Heart right ventricle (tissue), 16 donors: ENCODE measurements around the gene KRT84. TPM values are rescaled to one million over a fixed set of nuclear protein-coding genes. Genes with fewer than 3 reads are reported as not detected.

ENCODE experiments used
- ATAC-seq, 8 donors: fragments of 200-7000 bp; cut with Tn5 transposase; one replicate each; pipeline ENCODE4 v1.9.1; 2020; ENCODE audit warnings: mild to moderate bottlenecking in 8 of 8, moderate library complexity in 8 of 8, moderate number of reproducible peaks in 1 of 8
- DNase-seq, 2 donors: peaks; one replicate each; pipeline ENCODE4 v3.0.0-alpha.2; 2020
- H3K27ac ChIP-seq, 10 donors: fragments of 200-600 bp; sonication (generic) in 2 of 10; one replicate each; pipeline versions ENCODE4 v1.5.0 to v1.8.0; 2020 to 2022; ENCODE audit warnings: mild to moderate bottlenecking in 3 of 10
- H3K27me3 ChIP-seq, 7 donors: fragments of 200-600 bp; one replicate each; pipeline ENCODE4 v1.8.0; 2021 to 2022; ENCODE audit warnings: mild to moderate bottlenecking in 2 of 7
- H3K36me3 ChIP-seq, 9 donors: fragments of 200-600 bp; sonication (generic) in 1 of 9; one replicate each; pipeline versions ENCODE4 v1.5.0 to v1.8.0; 2020 to 2022; ENCODE audit warnings: mild to moderate bottlenecking in 2 of 9
- H3K4me1 ChIP-seq, 9 donors: fragments of 200-600 bp; sonication (generic) in 1 of 9; one replicate each; pipeline versions ENCODE4 v1.5.0 to v1.8.0; 2020 to 2022; ENCODE audit warnings: mild to moderate bottlenecking in 4 of 9
- H3K4me3 ChIP-seq, 10 donors: fragments of 200-600 bp; sonication (generic) in 2 of 10; one replicate each; pipeline versions ENCODE4 v1.5.0 to v1.8.0; 2020 to 2022; ENCODE audit warnings: mild to moderate bottlenecking in 7 of 10, moderate library complexity in 2 of 10
- H3K9me3 ChIP-seq, 11 donors: fragments of 200-600 bp in 10 of 11; sonication (generic) in 2 of 11; one replicate each; pipeline versions ENCODE4 v1.5.0 to v1.8.0; 2013 to 2022; ENCODE audit warnings: mild to moderate bottlenecking in 2 of 11, control low read depth in 1 of 11, moderate library complexity in 1 of 11
- CTCF ChIP-seq, 9 donors: fragments of 200-600 bp; sonication (generic) in 2 of 9; IDR thresholded peaks; one replicate each; pipeline versions ENCODE4 v1.5.0 to v1.8.0; 2021 to 2022; ENCODE audit warnings: antibody characterized with exemption in 9 of 9, mild to moderate bottlenecking in 5 of 9, moderate library complexity in 1 of 9
- WGBS, 2 donors: extraction: QIAGEN DNeasy Blood & Tissue Kit; methylation state at CpG; one replicate each; pipeline ENCODE4 v1.1.7; 2013; ENCODE audit warnings: inconsistent platforms in 1 of 2; 5-methylcytosine and 5-hydroxymethylcytosine counted together
- intact Hi-C, 10 donors: fragments of 100-400 bp; cut with DNase I; formaldehyde crosslinking; loops; one replicate each; pipeline versions ENCODE4 v1.11.1 to v1.14.2; 2022
- polyA plus RNA-seq, 2 donors: library from polyadenylated mRNA; stranded (reverse); fragments of 200-250 nt; gene quantifications; one replicate each; pipeline ENCODE4 v1.2.3, GENCODE V29; 2013
- total RNA-seq, 10 donors: library from RNA; stranded (reverse); fragmentation: NEBNext Ultra II Directional in 3 of 10; extraction: Animal tissue kit (Norgen Biotek cat#: 25700) in 3 of 10; gene quantifications; one replicate each; pipeline versions ENCODE4 v1.2.1 to v1.2.4, GENCODE V29; 2021 to 2023
- donor health status: Arrhythmogenic right ventricular cardiomyopathy.
- donor health status: ischemic (EF 13 %, LVEDD 7.1; RV severe dilation, severe dysfunction).
- donor health status: healthy with polysubstance abuse.
- donor health status: DM: no; HTN: yes; CAD: no.
- donor health status: DM: no; HTN: no; CAD: no.
- donor health status: ischemic (EF 25% LVEDD 6.9; RV normal size, moderate dysfunction).
- donor health status: ischemic (EF 25% LVEDD 5.7; RV mildly dilated, moderate dysfunction).
- donor health status: healthy.
- donor health status: DM: yes; HTN: yes; CAD: no.
- donor health status: Ischemic cardiomyopathy.
- donor health status: ischemic (EF 35%, LVEDD 5.7; RV mildly dilated, moderate dysfunction).
- donor health status: nonischemic (EF 11% LVEDD 7.7; RV severe dilation, severe dysfunction).
- donor health status: DM: yes; HTN: yes; CAD: no.
- donor health status: PGD.
- donor health status: ischemic (EF 29% LVEDD 5.4; RV normal size, mild dysfunction).
- donor health status: nonischemic (EF 23%, LVEDD 6.1; RV moderate dilation, normal function).

KRT84 gene
- total and polyA plus RNA-seq, 12 donors = not detected

GRCh38 chr12:52395761-52396434, 10.4 kb upstream of the KRT84 start:
- Histone ChIP-seq H3K27me3 (peaks cover 0 to 52% (median 21%) of the 10 kb centered on the region in 7 donors), H3K36me3 (no peaks in the 10 kb centered on the region), H3K27ac (no peak overlapping the region), H3K4me3 (no peak overlapping the region), H3K4me1 (peaks cover 0 to 12% (median 0%) of the 10 kb centered on the region in 9 donors), H3K9me3 (no peaks in the 10 kb centered on the region)
- WGBS, 2 donors = 67 to 70% methylated on average over 20 of the region's 20 CpGs
- DNase-seq (no peak), ATAC-seq (no peak)
- peak in 2 of 9 donors; percentile 15 to 23 for TF ChIP-seq CTCF (IDR thresholded peaks at IDR 0.05)
- intact Hi-C loops = no loop called here

- H3K9me3 ChIP-seq = no peaks in the 10 kb centered on the region
- 83 to 84% methylated on average over 13 of the region's 13 CpGs for WGBS, 2 donors
- TF ChIP-seq CTCF (IDR thresholded peaks at IDR 0.05) = no peak
- no peak overlapping the region for H3K4me3 ChIP-seq
- H3K4me1 ChIP-seq = peaks cover 0 to 12% (median 0%) of the 10 kb centered on the region in 9 donors
- H3K36me3 ChIP-seq = no peaks in the 10 kb centered on the region
- H3K27me3 ChIP-seq = peaks cover 0 to 45% (median 17%) of the 10 kb centered on the region in 7 donors
- ATAC-seq = no peak
- intact Hi-C loops = no loop called here
- DNase-seq = no peak
- no peak overlapping the region for H3K27ac ChIP-seq
Measured at GRCh38 chr12:52394836-52395405, 9.5 kb upstream of the KRT84 start.

- WGBS, 2 donors = 90 to 91% methylated on average over 7 of the region's 7 CpGs
- peaks cover 0 to 12% (median 0%) of the 10 kb centered on the region in 9 donors for H3K4me1 ChIP-seq
- no peak overlapping the region for H3K27ac ChIP-seq
- no peak overlapping the region for H3K4me3 ChIP-seq
- DNase-seq (no peak), ATAC-seq (no peak)
- intact Hi-C loops = no loop called here
- H3K9me3 ChIP-seq = no peaks in the 10 kb centered on the region
- H3K36me3 ChIP-seq = no peaks in the 10 kb centered on the region
- H3K27me3 ChIP-seq = peaks cover 0 to 47% (median 9%) of the 10 kb centered on the region in 7 donors
- no peak for TF ChIP-seq CTCF (IDR thresholded peaks at IDR 0.05)
Measured at GRCh38 chr12:52392465-52393007, 7.1 kb upstream of the KRT84 start.

GRCh38 chr12:52391618-52392002, 6.2 kb upstream of the KRT84 start:
- TF ChIP-seq CTCF (IDR thresholded peaks at IDR 0.05) = no peak
- Histone ChIP-seq H3K36me3 (no peaks in the 10 kb centered on the region), H3K27ac (peak overlapping the region in 1 of 10 donors; percentile 3), H3K4me3 (no peak overlapping the region), H3K4me1 (peaks cover 0 to 12% (median 0%) of the 10 kb centered on the region in 9 donors), H3K9me3 (no peaks in the 10 kb centered on the region), H3K27me3 (peaks cover 0 to 38% (median 8%) of the 10 kb centered on the region in 7 donors)
- intact Hi-C loops = no loop called here
- 15 to 22% methylated on average over 4 of the region's 4 CpGs for WGBS, 2 donors
- DNase-seq (peak; percentile 68 to 77), ATAC-seq (peak; percentile 73 to 96 (median 86))
